HepG2 (cell line): Measurements from ENCODE around the gene DTNB.

Source experiments
- CBFB ChIP-seq: sonication (generic); formaldehyde crosslinking; IDR thresholded peaks from 2 replicates; pipeline ENCODE4 v1.4.0; 2020; ENCODE audit warnings: missing genetic modification reagents
- EZH2 ChIP-seq: conservative IDR thresholded peaks from 2 replicates; pipeline ENCODE4 v1.6.1; 2012; ENCODE audit warnings: mild to moderate bottlenecking, low read depth, low read length, moderate library complexity
- KDM4B ChIP-seq: sonication (generic); formaldehyde crosslinking; IDR thresholded peaks from 2 replicates; pipeline ENCODE4 v1.4.0; 2020; ENCODE audit warnings: missing genetic modification reagents
- MYC ChIP-seq: sonication (generic); formaldehyde crosslinking; IDR thresholded peaks from 2 replicates; pipeline ENCODE4 v1.9.0; 2021; ENCODE audit warnings: missing genetic modification reagents, borderline replicate concordance
- NR3C1 ChIP-seq: sonication (generic); formaldehyde crosslinking; IDR thresholded peaks from 2 replicates; pipeline ENCODE4 v1.4.0; 2020; ENCODE audit warnings: missing genetic modification reagents
- POLR2A ChIP-seq, 2 experiments: IDR thresholded peaks; 2 replicates each; pipeline ENCODE4 v1.6.1; 2011; ENCODE audit warnings: low read depth in 2 of 2, low read length in 2 of 2, mild to moderate bottlenecking in 1 of 2, moderate library complexity in 1 of 2; ENCODE audit not compliant: insufficient read depth in 1 of 2
- RFX3 ChIP-seq: IDR thresholded peaks from 2 replicates; pipeline ENCODE4 v1.6.1; 2016; ENCODE audit warnings: missing biosample characterization, missing genetic modification reagents
- SP1 ChIP-seq, 2 experiments: fragments of 450-650 bp in 1 of 2; sonication (generic) in 1 of 2; formaldehyde crosslinking in 1 of 2; IDR thresholded peaks; 2 replicates each; pipeline versions ENCODE4 v1.4.0 to v1.6.1; 2016 to 2020; ENCODE audit warnings: missing genetic modification reagents in 1 of 2
- TF ChIP-seq, protein P1 (sequence below): sonication (generic); formaldehyde crosslinking; IDR thresholded peaks from 2 replicates; pipeline ENCODE4 v1.4.0; 2020; ENCODE audit warnings: mild to moderate bottlenecking, missing genetic modification reagents
- TF ChIP-seq, protein P2 (sequence below): IDR thresholded peaks from 2 replicates; pipeline ENCODE4 v1.6.1; 2012; ENCODE audit warnings: inconsistent platforms

DNA sequence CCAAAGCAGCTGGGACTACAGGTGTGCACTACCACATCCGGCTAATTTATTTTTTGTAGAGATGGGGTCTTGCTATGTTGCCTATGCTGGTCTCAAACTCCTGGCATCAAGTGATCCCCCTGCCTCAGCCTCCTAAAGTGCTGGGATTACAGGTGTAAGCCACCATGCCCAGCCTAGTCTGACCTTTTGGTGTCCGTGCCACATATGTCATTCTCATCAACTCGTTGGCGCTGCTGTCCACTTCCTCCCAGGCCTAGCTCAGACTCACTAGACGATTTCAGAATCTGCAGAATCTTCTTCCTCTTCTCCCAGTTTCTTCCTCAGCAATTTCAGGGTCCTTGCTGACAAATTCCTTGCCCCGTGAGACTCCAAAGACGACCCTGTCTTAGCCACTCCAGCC lies 291.9 kb downstream of the DTNB start:
- TF ChIP-seq EZH2 (no peak), POLR2A (IDR thresholded peaks at IDR 0.05; ENCODE audit: insufficient read depth in 1 of 2, low read depth in 2 of 2, low read length in 2 of 2) (no peak), NR3C1 (CRISPR knock-in tag) (no peak), KDM4B (CRISPR knock-in tag) (no peak), MYC (CRISPR knock-in tag) (no peak), CBFB (CRISPR knock-in tag) (no peak), SP1 (IDR thresholded peaks at IDR 0.05) (no peak), SP1 (CRISPR knock-in tag; IDR thresholded peaks at IDR 0.05) (no peak), RFX3 (no peak)
- TF ChIP-seq, protein P1, sequence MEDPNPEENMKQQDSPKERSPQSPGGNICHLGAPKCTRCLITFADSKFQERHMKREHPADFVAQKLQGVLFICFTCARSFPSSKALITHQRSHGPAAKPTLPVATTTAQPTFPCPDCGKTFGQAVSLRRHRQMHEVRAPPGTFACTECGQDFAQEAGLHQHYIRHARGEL, result no peak
- TF ChIP-seq, protein P2, sequence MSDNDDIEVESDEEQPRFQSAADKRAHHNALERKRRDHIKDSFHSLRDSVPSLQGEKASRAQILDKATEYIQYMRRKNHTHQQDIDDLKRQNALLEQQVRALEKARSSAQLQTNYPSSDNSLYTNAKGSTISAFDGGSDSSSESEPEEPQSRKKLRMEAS, result no peak
